NT2/D1 (cell line): Measurements from ENCODE around the gene ERMP1.

Experiments
- YY1 ChIP-seq: IDR thresholded peaks from 2 replicates; pipeline ENCODE4 v1.6.1; 2011; ENCODE audit not compliant: insufficient read length, insufficient read depth
- ZNF274 ChIP-seq: IDR thresholded peaks from 2 replicates; pipeline ENCODE4 v1.6.1; 2011; ENCODE audit warnings: mild to moderate bottlenecking, low read depth, low read length

DNA sequence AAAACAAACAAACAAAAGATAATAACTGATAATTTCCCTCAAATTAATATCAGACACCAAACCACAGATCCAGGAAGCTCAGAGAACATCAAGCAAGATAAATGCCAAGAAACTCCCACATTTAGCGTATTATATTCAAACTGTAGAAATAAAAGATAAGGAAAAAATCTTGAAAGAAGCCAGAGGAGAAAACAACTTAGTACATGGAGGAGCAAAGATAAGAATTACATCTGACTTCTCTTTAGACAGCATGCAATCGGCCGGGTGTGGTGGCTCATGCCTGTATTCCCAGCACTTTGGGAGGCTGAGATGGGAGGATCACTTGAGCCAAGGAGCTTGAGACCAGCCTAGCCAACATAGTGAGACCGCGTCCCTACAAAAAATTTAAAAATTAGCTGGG lies 40.5 kb upstream of the ERMP1 start:
- no peak for TF ChIP-seq ZNF274
- TF ChIP-seq YY1, result no peak
